ENCODE measurements around the gene RGPD8. TPM values are rescaled to one million over a fixed set of nuclear protein-coding genes. Genes with fewer than 3 reads are reported as not detected.

The RGPD8 gene
- total RNA-seq, 2 experiments from 2014 or later = 61.1 to 65.9 TPM

DNA sequence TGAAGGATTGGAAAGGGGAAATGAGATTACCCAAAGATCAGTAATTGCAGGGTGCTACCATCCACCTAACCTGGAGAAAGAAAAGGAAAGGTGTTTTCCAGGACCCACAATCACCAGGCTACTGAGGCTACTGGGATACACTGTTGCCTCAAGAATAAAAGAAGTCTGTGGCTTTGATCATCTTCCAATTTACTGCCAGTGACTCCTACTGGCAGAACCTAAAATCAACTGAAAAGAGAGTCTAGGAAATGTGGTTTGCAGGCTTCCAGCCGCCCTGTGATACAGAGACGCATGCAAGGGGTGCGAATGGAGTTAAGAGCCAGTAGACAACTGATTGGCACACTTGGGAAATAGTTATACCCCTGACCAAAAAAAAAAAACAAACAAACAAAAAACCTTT lies 31.9 kb upstream of the RGPD8 start:
- intact Hi-C loops (cut with DNase I, micrococcal nuclease) = no loop called here
- Mint-ChIP-seq H3K4me3 (no peak overlapping the region), H3K4me1 (ENCODE audit: low read depth) (no peaks in the 10 kb centered on the region), H3K27ac (no peak overlapping the region), H3K36me3 (ENCODE audit: low read depth) (no peaks in the 10 kb centered on the region), H3K27me3 (peaks cover 12% of the 10 kb centered on the region), H3K9me3 (no peaks in the 10 kb centered on the region)
- TF ChIP-seq, protein P1, sequence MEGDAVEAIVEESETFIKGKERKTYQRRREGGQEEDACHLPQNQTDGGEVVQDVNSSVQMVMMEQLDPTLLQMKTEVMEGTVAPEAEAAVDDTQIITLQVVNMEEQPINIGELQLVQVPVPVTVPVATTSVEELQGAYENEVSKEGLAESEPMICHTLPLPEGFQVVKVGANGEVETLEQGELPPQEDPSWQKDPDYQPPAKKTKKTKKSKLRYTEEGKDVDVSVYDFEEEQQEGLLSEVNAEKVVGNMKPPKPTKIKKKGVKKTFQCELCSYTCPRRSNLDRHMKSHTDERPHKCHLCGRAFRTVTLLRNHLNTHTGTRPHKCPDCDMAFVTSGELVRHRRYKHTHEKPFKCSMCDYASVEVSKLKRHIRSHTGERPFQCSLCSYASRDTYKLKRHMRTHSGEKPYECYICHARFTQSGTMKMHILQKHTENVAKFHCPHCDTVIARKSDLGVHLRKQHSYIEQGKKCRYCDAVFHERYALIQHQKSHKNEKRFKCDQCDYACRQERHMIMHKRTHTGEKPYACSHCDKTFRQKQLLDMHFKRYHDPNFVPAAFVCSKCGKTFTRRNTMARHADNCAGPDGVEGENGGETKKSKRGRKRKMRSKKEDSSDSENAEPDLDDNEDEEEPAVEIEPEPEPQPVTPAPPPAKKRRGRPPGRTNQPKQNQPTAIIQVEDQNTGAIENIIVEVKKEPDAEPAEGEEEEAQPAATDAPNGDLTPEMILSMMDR (IDR thresholded peaks at IDR 0.05) = no peak
- Histone ChIP-seq H3K4me1 (ENCODE audit: insufficient read depth, low read length) (no peaks in the 10 kb centered on the region), H3K36me3 (ENCODE audit: insufficient read depth, low read length) (no peaks in the 10 kb centered on the region), H3K4me3 (ENCODE audit: low read length) (no peak overlapping the region), H3K27me3 (ENCODE audit: control insufficient read depth in 1 of 2, insufficient read depth in 2 of 2, low read length in 2 of 2) (peaks cover 0 to 11% of the 10 kb centered on the region in 2 experiments), H3K27ac (ENCODE audit: low read depth in 1 of 2, low read length in 2 of 2) (no peak overlapping the region), H3K9me3 (ENCODE audit: control insufficient read depth in 1 of 2, insufficient read depth in 1 of 2, low read length in 2 of 2) (no peaks in the 10 kb centered on the region)
- ChIA-PET CTCF (interaction anchor here (0.9 kb wide), 1 partner anchor 15 kb away, joined by 3 read pairs; no protein-coding TSS in a partner anchor), POLR2A (no interaction called here)
- DNase-seq (peak in 1 of 14 experiments; percentile 4), ATAC-seq (ENCODE audit: poor library complexity) (no peak)

- ChIA-PET POLR2A (interaction anchor here (0.6 kb wide), 1 partner anchor 214 kb away, joined by 5 read pairs; no protein-coding TSS in a partner anchor), CTCF (no interaction called here)
- Mint-ChIP-seq H3K4me3 (no peak overlapping the region), H3K27ac (no peak overlapping the region), H3K27me3 (peaks cover 17% of the 10 kb centered on the region), H3K36me3 (ENCODE audit: low read depth) (no peaks in the 10 kb centered on the region), H3K4me1 (ENCODE audit: low read depth) (no peaks in the 10 kb centered on the region), H3K9me3 (no peaks in the 10 kb centered on the region)
- ATAC-seq (ENCODE audit: poor library complexity) = no peak
- no peaks in the 10 kb centered on the region for H3K36me3 ChIP-seq (ENCODE audit: insufficient read depth, low read length)
- H3K4me3 ChIP-seq (ENCODE audit: low read length) = no peak overlapping the region
- H3K27me3 ChIP-seq (ENCODE audit: control insufficient read depth in 1 of 2, insufficient read depth in 2 of 2, low read length in 2 of 2) = peaks cover 0 to 11% of the 10 kb centered on the region in 2 experiments
- intact Hi-C loops (cut with DNase I, micrococcal nuclease) = no loop called here
- no peaks in the 10 kb centered on the region for H3K9me3 ChIP-seq (ENCODE audit: control insufficient read depth in 1 of 2, insufficient read depth in 1 of 2, low read length in 2 of 2)
- no peak for DNase-seq
- no peak overlapping the region for H3K27ac ChIP-seq (ENCODE audit: low read depth in 1 of 2, low read length in 2 of 2)
- TF ChIP-seq, protein P1 (IDR thresholded peaks at IDR 0.05) = no peak
- no peaks in the 10 kb centered on the region for H3K4me1 ChIP-seq (ENCODE audit: insufficient read depth, low read length)
Measured at GRCh38 chr2:112463256-112463655, 29.8 kb upstream of the RGPD8 start.

DNA sequence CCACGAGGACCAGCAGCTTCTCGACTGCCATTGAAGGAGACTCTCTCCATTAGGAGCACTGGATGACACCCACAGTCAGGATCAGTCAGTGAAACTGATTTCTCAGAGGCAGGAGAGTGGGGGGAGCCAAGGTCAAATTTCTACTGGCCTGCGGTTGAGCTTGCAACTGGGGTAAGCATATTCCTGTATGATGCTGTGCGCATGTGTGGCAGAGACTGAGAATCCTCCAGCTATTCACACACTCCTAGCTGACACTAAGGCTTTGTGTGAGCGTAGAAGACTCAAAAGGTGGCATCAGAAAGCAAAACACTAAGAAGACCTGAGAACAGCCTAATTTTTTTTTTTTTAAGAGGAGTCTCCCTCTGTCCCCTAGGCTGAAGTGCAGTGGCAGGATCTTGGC lies 28.7 kb upstream of the RGPD8 start:
- no peak for DNase-seq
- no peaks in the 10 kb centered on the region for H3K36me3 Mint-ChIP-seq (ENCODE audit: low read depth)
- CTCF ChIA-PET = no interaction called here
- H3K36me3 ChIP-seq (ENCODE audit: insufficient read depth, low read length) = no peaks in the 10 kb centered on the region
- no peak for ATAC-seq (ENCODE audit: poor library complexity)
- no peaks in the 10 kb centered on the region for H3K4me1 ChIP-seq (ENCODE audit: insufficient read depth, low read length)
- TF ChIP-seq, protein P1 (IDR thresholded peaks at IDR 0.05) = no peak
- H3K27me3 ChIP-seq (ENCODE audit: control insufficient read depth in 1 of 2, insufficient read depth in 2 of 2, low read length in 2 of 2) = peaks cover 0 to 11% of the 10 kb centered on the region in 2 experiments
- intact Hi-C loops (cut with DNase I, micrococcal nuclease) = no loop called here
- no peak overlapping the region for H3K27ac Mint-ChIP-seq
- no peaks in the 10 kb centered on the region for H3K9me3 ChIP-seq (ENCODE audit: control insufficient read depth in 1 of 2, insufficient read depth in 1 of 2, low read length in 2 of 2)
- no peaks in the 10 kb centered on the region for H3K4me1 Mint-ChIP-seq (ENCODE audit: low read depth)
- POLR2A ChIA-PET = no interaction called here
- no peak overlapping the region for H3K4me3 Mint-ChIP-seq
- no peak overlapping the region for H3K4me3 ChIP-seq (ENCODE audit: low read length)
- H3K9me3 Mint-ChIP-seq = no peaks in the 10 kb centered on the region
- peaks cover 21% of the 10 kb centered on the region for H3K27me3 Mint-ChIP-seq
- no peak overlapping the region for H3K27ac ChIP-seq (ENCODE audit: low read depth in 1 of 2, low read length in 2 of 2)
